GM12875 (cell line): Measurements from ENCODE around the gene TUBB2B.
"Not testable (repeated sequence)": the region's sequence is repeated elsewhere in the genome, so short reads cannot be mapped to it uniquely, and the experiment has no call there.

Experiments used
- H3K4me3 ChIP-seq: one replicate; pipeline ENCODE4 v1.5.1; 2011; ENCODE audit warnings: low read depth, low read length, control low read depth
- CTCF ChIP-seq: IDR thresholded peaks from 2 replicates; pipeline ENCODE4 v1.5.1; 2011; ENCODE audit warnings: low read depth, mild to moderate bottlenecking, control low read depth, inconsistent platforms, low read length, moderate library complexity, borderline replicate concordance; ENCODE audit not compliant: insufficient read depth

Gene TUBB2B

GRCh38 chr6:3195695-3196497 is 31.6 kb downstream of the TUBB2B start:
- no peak for TF ChIP-seq CTCF

GRCh38 chr6:3195420-3195694 is 32.1 kb downstream of the TUBB2B start:
- TF ChIP-seq CTCF = no peak
- no peak overlapping the region for H3K4me3 ChIP-seq

More at GRCh38 chr6:3195695-3196497, 31.6 kb downstream of the TUBB2B start:
- no peak overlapping the region for H3K4me3 ChIP-seq

DNA sequence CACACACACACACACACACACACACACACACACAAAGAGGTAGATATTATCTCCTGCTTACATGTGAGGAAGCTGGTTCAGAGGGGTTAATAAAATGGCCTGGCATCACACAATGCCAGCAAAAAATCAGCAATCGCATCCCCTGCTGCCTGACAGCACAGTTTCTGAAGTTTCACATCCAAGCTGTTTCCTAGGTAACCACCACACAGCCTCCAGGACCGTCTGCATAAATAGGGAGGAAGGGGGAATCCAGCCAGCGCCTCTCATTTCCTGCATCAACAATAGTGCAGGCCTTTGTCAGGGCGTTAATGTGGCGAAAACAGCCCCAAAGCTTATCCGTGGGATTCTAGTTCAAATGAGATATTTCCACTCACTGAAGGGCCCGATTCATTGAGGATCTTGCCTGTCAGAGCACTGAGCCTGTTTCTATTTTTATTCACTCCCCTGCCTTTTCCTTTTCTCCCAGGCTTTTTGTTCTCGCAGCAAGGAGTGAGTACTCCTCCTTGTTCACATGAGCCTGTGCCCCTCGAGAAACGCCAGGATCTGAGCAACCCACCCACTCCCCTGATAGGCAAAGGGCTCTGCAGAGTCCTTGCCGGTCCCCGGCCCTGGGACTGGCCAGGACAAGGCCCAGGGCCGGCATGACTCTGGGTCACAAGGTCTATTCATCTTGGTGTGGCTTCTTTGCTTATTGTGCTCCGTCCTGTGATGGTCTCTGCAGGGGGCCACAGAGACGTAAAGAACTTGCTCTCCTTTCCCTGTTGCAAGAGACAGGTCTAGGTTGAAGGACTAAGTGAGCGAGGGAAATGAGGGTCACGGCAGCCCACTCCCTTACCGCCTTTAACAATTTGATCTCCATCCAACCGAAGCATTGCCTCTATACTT is 32.7 kb downstream of the TUBB2B start:
- TF ChIP-seq CTCF = no peak
- no peak overlapping the region for H3K4me3 ChIP-seq

- H3K4me3 ChIP-seq = no peak overlapping the region
- TF ChIP-seq CTCF = no peak
Observed at GRCh38 chr6:3193102-3193849, 34.2 kb downstream of the TUBB2B start.

DNA sequence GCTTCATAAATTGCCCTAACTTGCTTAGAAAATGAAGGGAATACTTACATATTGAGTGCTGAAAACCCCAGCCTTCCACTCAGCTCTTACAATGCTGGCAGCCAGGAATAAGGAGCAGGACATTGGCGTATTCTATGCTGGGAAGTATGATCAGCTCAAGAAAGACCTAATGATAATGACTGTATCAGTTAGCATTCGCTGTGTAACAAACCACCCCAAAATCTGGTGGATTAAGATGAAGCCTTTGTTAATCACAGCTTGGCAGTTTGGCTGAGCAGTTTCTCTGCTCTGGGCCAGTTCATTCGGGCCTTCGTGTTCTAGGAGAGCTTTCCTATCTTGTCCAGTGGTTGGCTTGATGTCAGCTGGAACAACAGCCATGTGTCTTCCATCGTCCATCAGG is 36.7 kb downstream of the TUBB2B start:
- no peak for TF ChIP-seq CTCF
- H3K4me3 ChIP-seq = no peak overlapping the region

GRCh38 chr6:3190056-3190455 is 37.4 kb downstream of the TUBB2B start:
- no peak overlapping the region for H3K4me3 ChIP-seq
- TF ChIP-seq CTCF = no peak

DNA sequence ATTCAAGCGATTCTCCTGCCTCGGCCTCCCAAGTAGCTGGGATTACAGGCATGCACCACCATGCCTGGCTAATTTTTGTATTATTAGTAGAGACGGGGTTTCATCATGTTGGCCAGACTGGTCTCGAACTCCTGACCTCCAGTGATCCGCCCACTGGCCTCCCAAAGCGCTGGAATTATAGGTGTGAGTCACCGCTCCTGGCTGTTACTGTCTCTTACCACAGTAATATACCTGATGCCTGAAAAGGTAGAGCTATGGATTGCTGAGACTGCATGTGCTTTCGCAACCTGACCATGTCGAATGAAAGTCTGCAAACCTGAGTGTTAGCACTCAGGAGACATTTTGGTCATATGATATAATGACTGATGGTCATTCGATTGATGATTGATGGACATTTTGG is 38.3 kb downstream of the TUBB2B start:
- not testable (repeated sequence) for H3K4me3 ChIP-seq
